H1 (cell line): ENCODE measurements around the gene FNDC10. TPM values are rescaled to one million over a fixed set of nuclear protein-coding genes. Genes with fewer than 3 reads are reported as not detected.
A peak's percentile ranks its signal among the peaks of the same experiment; 100 is the strongest.

ENCODE experiments used
- CTCF ChIA-PET: fragments of 300-600 bp; sonication (Branson Sonifier 250); formaldehyde crosslinking; loops from one replicate; lab custom pipeline; 2021; ENCODE audit not compliant: partially characterized antibody; lab: Charles Lee
- POLR2A ChIA-PET: fragments of 300-600 bp; sonication (Branson Sonifier 250); formaldehyde crosslinking; loops from one replicate; lab custom pipeline; 2021; ENCODE audit warnings: inconsistent platforms; ENCODE audit not compliant: partially characterized antibody; lab: Charles Lee
- DNase-seq, 2 experiments: peaks; one replicate each; pipeline versions ENCODE4 v3.0.0 to v3.0.0-alpha.2; 2010 to 2022; ENCODE audit warnings: low spot score in 2 of 2, low read depth in 1 of 2, mixed read lengths in 1 of 2
- FAIRE-seq: peaks from 2 replicates; lab custom pipeline; 2011; peaks lifted over from hg19 to GRCh38; lab: Jason Lieb, UNC
- H2AFZ ChIP-seq: 2 replicates; pipeline ENCODE4 v1.8.1; 2012; ENCODE audit warnings: low read length, inconsistent platforms
- H2AK5ac ChIP-seq: 2 replicates; pipeline ENCODE4 v1.6.1; 2013; ENCODE audit warnings: low read depth, low read length
- H2BK120ac ChIP-seq: replicated peaks from 2 replicates; pipeline ENCODE3; 2013; ENCODE audit warnings: low read depth, low read length, inconsistent platforms
- H2BK12ac ChIP-seq: 2 replicates; pipeline ENCODE4 v1.6.1; 2013; ENCODE audit warnings: low read depth, low read length
- H2BK15ac ChIP-seq: 2 replicates; pipeline ENCODE4 v1.6.1; 2013; ENCODE audit warnings: low read length
- H2BK20ac ChIP-seq: 2 replicates; pipeline ENCODE4 v1.6.1; 2013; ENCODE audit warnings: low read length
- H2BK5ac ChIP-seq: 2 replicates; pipeline ENCODE4 v1.6.1; 2013; ENCODE audit warnings: low read depth, low read length
- H3K14ac ChIP-seq: 2 replicates; pipeline ENCODE4 v1.6.1; 2013; ENCODE audit warnings: inconsistent platforms; ENCODE audit not compliant: insufficient read length
- H3K18ac ChIP-seq: 2 replicates; pipeline ENCODE4 v1.6.1; 2013; ENCODE audit warnings: low read length; ENCODE audit errors: extremely low read depth
- H3K23ac ChIP-seq: 2 replicates; pipeline ENCODE4 v1.6.1; 2013; ENCODE audit warnings: inconsistent platforms; ENCODE audit not compliant: insufficient read length
- H3K23me2 ChIP-seq: 2 replicates; pipeline ENCODE4 v1.6.1; 2013; ENCODE audit warnings: low read depth, low read length
- H3K27ac ChIP-seq: 2 replicates; pipeline ENCODE4 v1.6.1; 2011; ENCODE audit warnings: low read depth, low read length, inconsistent platforms
- H3K27me3 ChIP-seq, 4 experiments: replicated peaks in 1 of 4; 1 replicate in 1 of 4; 2 replicates in 3 of 4; pipeline versions ENCODE4 v1.6.1 to v1.8.1; 2011 to 2013; ENCODE audit warnings: low read length in 3 of 4, mild to moderate bottlenecking in 3 of 4, inconsistent platforms in 2 of 4, mixed read lengths in 2 of 4, moderate library complexity in 1 of 4; ENCODE audit not compliant: control insufficient read depth in 3 of 4, insufficient read depth in 3 of 4; ENCODE audit errors: extremely low read depth in 1 of 4
- H3K36me3 ChIP-seq, 4 experiments: 2 replicates each; pipeline versions ENCODE4 v1.6.1 to v1.8.1; 2011 to 2013; ENCODE audit warnings: mild to moderate bottlenecking in 4 of 4, low read length in 3 of 4, moderate library complexity in 2 of 4, control low read depth in 1 of 4, inconsistent platforms in 1 of 4; ENCODE audit not compliant: insufficient read depth in 4 of 4, control insufficient read depth in 2 of 4
- H3K4ac ChIP-seq: replicated peaks from 2 replicates; pipeline ENCODE3; 2013; ENCODE audit warnings: low read length, low read depth, mixed read lengths, inconsistent platforms; ENCODE audit not compliant: insufficient read length
- H3K4me1 ChIP-seq, 4 experiments: replicated peaks in 1 of 4; 1 replicate in 1 of 4; 2 replicates in 3 of 4; pipeline versions ENCODE4 v1.6.1 to v1.8.1; 2011 to 2013; ENCODE audit warnings: low read length in 3 of 4, inconsistent platforms in 2 of 4, mixed read lengths in 1 of 4; ENCODE audit not compliant: insufficient read depth in 4 of 4, control insufficient read depth in 3 of 4
- H3K4me2 ChIP-seq, 2 experiments: 2 replicates each; pipeline versions ENCODE4 v1.6.1 to v1.8.1; 2011 to 2013; ENCODE audit warnings: low read depth in 2 of 2, low read length in 2 of 2, control low read depth in 1 of 2, inconsistent platforms in 1 of 2, mild to moderate bottlenecking in 1 of 2; ENCODE audit not compliant: insufficient read depth in 1 of 2
- H3K4me3 ChIP-seq, 4 experiments: fragments of 200-600, 300-600 bp in 1 of 4; sonication (generic), shearing (Covaris generic), sonication (Bioruptor Twin) in 1 of 4; 2 replicates each; pipeline versions ENCODE4 v1.5.1 to v1.8.1; 2011 to 2016; ENCODE audit warnings: low read length in 4 of 4, low read depth in 3 of 4, control low read depth in 2 of 4, inconsistent platforms in 2 of 4, mild to moderate bottlenecking in 2 of 4, mixed read lengths in 1 of 4, moderate library complexity in 1 of 4; ENCODE audit not compliant: insufficient read depth in 2 of 4; ENCODE audit errors: extremely low read depth in 1 of 4
- H3K56ac ChIP-seq: replicated peaks from 2 replicates; pipeline ENCODE3; 2013; ENCODE audit warnings: low read depth, mild to moderate bottlenecking, mixed read lengths, low read length, inconsistent platforms; ENCODE audit not compliant: insufficient read length
- H3K79me1 ChIP-seq: 2 replicates; pipeline ENCODE4 v1.6.1; 2013; ENCODE audit warnings: low read depth, low read length, control low read depth
- H3K79me2 ChIP-seq, 2 experiments: 2 replicates each; pipeline versions ENCODE4 v1.6.1 to v1.8.1; 2012 to 2013; ENCODE audit warnings: low read length in 2 of 2, mild to moderate bottlenecking in 2 of 2, inconsistent platforms in 1 of 2; ENCODE audit not compliant: insufficient read depth in 2 of 2, control insufficient read depth in 1 of 2
- H3K9ac ChIP-seq, 4 experiments: replicated peaks in 1 of 4; 1 replicate in 1 of 4; 2 replicates in 3 of 4; pipeline versions ENCODE4 v1.6.1 to v1.8.1; 2011 to 2013; ENCODE audit warnings: low read depth in 3 of 4, low read length in 3 of 4, control low read depth in 2 of 4, mild to moderate bottlenecking in 2 of 4, moderate library complexity in 2 of 4, inconsistent platforms in 1 of 4; ENCODE audit errors: extremely low read depth in 1 of 4
- H3K9me3 ChIP-seq, 2 experiments: 2 replicates each; pipeline versions ENCODE4 v1.6.1 to v1.8.1; 2012 to 2013; ENCODE audit warnings: mild to moderate bottlenecking in 2 of 2, moderate library complexity in 2 of 2, control low read depth in 1 of 2, inconsistent platforms in 1 of 2, low read depth in 1 of 2, low read length in 1 of 2, mixed read lengths in 1 of 2; ENCODE audit not compliant: insufficient read depth in 2 of 2
- H4K20me1 ChIP-seq, 2 experiments: replicated peaks in 1 of 2; 2 replicates each; pipeline versions ENCODE3 to v1.8.1; 2011 to 2013; ENCODE audit warnings: inconsistent platforms in 2 of 2, low read length in 2 of 2, mild to moderate bottlenecking in 1 of 2; ENCODE audit not compliant: insufficient read depth in 2 of 2, control insufficient read depth in 1 of 2
- H4K5ac ChIP-seq: 2 replicates; pipeline ENCODE4 v1.6.1; 2013; ENCODE audit warnings: low read length, low read depth, mixed read lengths, inconsistent platforms; ENCODE audit not compliant: insufficient read length
- H4K8ac ChIP-seq: 2 replicates; pipeline ENCODE4 v1.8.0; 2013; ENCODE audit warnings: mild to moderate bottlenecking, moderate library complexity, low read length, inconsistent platforms; ENCODE audit not compliant: insufficient read depth; ENCODE audit errors: extremely low read depth
- H4K91ac ChIP-seq: replicated peaks from 2 replicates; pipeline ENCODE3; 2013; ENCODE audit warnings: low read length, mixed read lengths, inconsistent platforms; ENCODE audit not compliant: insufficient read length
- CTBP2 ChIP-seq: IDR thresholded peaks from 2 replicates; pipeline ENCODE4 v1.7.0; 2011; ENCODE audit warnings: borderline replicate concordance, mild to moderate bottlenecking, moderate library complexity, mixed read lengths, low read length; ENCODE audit not compliant: insufficient read depth, insufficient read length
- HDAC2 ChIP-seq, 2 experiments: fragments of 300-600 bp in 1 of 2; sonication (generic) in 1 of 2; IDR thresholded peaks; 2 replicates each; pipeline ENCODE4 v1.6.1; 2011 to 2012; ENCODE audit warnings: low read depth in 2 of 2, low read length in 2 of 2, mild to moderate bottlenecking in 2 of 2, moderate library complexity in 2 of 2, borderline replicate concordance in 1 of 2, inconsistent platforms in 1 of 2
- KDM5A ChIP-seq: fragments of 200-600 bp; IDR thresholded peaks from 2 replicates; pipeline ENCODE4 v1.7.1; 2012; ENCODE audit warnings: mild to moderate bottlenecking, low read length, inconsistent platforms, mixed read lengths
- SAP30 ChIP-seq: fragments of 300-600 bp; sonication (generic); IDR thresholded peaks from 2 replicates; pipeline ENCODE4 v1.7.1; 2012; ENCODE audit warnings: low read length, moderate library complexity, mild to moderate bottlenecking, inconsistent platforms; ENCODE audit not compliant: insufficient read depth, insufficient replicate concordance
- SIN3A ChIP-seq, 2 experiments: IDR thresholded peaks in 1 of 2; conservative IDR thresholded peaks in 1 of 2; 2 replicates each; pipeline ENCODE4 v1.6.1; 2011 to 2012; ENCODE audit warnings: low read length in 2 of 2, improper control_type of control experiment in 1 of 2, low read depth in 1 of 2, mild to moderate bottlenecking in 1 of 2
- TAF7 ChIP-seq: optimal IDR thresholded peaks from 2 replicates; pipeline ENCODE3; 2011; ENCODE audit warnings: low read depth, mild to moderate bottlenecking, inconsistent platforms, low read length, moderate library complexity, borderline replicate concordance
- TEAD4 ChIP-seq: IDR thresholded peaks from 2 replicates; pipeline ENCODE4 v1.6.1; 2012; ENCODE audit warnings: low read depth, low read length, inconsistent platforms, mixed read lengths
- WGBS, 2 experiments: shearing (Covaris generic) in 1 of 2; methylation state at CpG; one replicate each; pipeline versions ENCODE4 v1.1.6 to v1.1.7; 2013 to 2015; ENCODE audit warnings: low lambda C conversion rate in 2 of 2, mixed read lengths in 2 of 2, inconsistent platforms in 1 of 2, low coverage in 1 of 2, missing lambda C conversion rate in 1 of 2; ENCODE audit not compliant: insufficient replicate concordance in 2 of 2, insufficient coverage in 1 of 2, insufficient read length in 1 of 2; ENCODE audit errors: extremely low coverage in 1 of 2, missing lambda C conversion rate in 1 of 2; 5-methylcytosine and 5-hydroxymethylcytosine counted together
- polyA plus RNA-seq, 7 experiments: library from polyadenylated mRNA; depleted of rRNA in 3 of 7; stranded (reverse) in 5 of 7; unstranded in 2 of 7; fragments of >200 nt in 5 of 7; fragments of 200-250 nt in 2 of 7; gene quantifications; 1 replicate in 5 of 7; 2 replicates in 1 of 7; 4 replicates in 1 of 7; pipeline versions ENCODE4 v1.2.1 to v1.2.3, GENCODE V29; 2011 to 2013; ENCODE audit warnings: missing spikeins in 2 of 7, mixed read lengths in 2 of 7
- total RNA-seq: library from RNA; stranded (reverse); fragmentation: NEBNext Ultra II Directional; extraction: Animal tissue kit (Norgen Biotek cat#: 25700); gene quantifications from 2 replicates; pipeline ENCODE4 v1.2.1, GENCODE V29; 2021
- TF ChIP-seq, protein P1 (sequence below): IDR thresholded peaks from 2 replicates; pipeline ENCODE4 v1.6.1; 2011; ENCODE audit warnings: low read depth, mild to moderate bottlenecking, low read length; ENCODE audit not compliant: insufficient read depth

The FNDC10 gene
- total and polyA plus RNA-seq, 2 of the 8 experiments (the other 6 are each of a cell fraction or from before 2014, with no cell fraction given), result 19.0 to 21.8 TPM

DNA sequence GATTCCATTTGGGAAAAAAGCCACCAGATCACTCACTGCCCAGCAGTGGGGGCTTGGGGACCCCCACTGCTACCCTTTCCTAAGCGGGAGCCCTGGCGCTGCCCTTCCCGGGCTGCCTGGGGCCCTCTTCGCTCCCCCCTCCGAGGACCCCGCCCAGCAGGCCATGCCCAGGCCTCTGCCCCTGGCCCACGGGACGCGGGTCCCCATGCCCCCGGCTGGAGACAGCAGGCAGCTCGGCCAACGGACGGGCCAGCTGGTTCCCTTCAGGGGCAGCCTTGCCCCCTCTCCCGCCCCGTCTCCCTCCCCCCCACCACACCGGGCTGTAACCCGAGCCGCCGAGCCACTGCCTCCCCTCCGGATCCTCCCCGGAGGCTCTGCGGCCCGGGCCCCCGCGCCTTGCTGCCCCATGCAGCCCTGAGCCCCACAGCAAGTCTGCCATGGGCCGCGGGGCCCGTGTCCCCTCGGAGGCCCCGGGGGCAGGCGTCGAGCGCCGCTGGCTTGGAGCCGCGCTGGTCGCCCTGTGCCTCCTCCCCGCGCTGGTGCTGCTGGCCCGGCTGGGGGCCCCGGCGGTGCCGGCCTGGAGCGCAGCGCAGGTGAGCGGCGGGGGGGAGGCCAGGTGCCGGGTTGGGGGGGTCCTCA is 32.0 kb upstream of the FNDC10 start, which contains the start of gene MMP23B:
Gene MMP23B, plus strand, starts transcription at position 392 of the 639 bp plus-strand sequence. Its CDS starts 46 bp downstream, at position 438.
- Histone ChIP-seq H3K14ac (no peak within 1 kb of the TSS), H2BK12ac (no peak within 1 kb of the TSS), H3K23me2 (peaks cover 9% of the 10 kb centered on the region; the same call in 1 of the 2 replicates), H2BK120ac (no peak within 1 kb of the TSS), H3K9me3 (no peaks in the 10 kb centered on the region), H3K9ac (no peak within 1 kb of the TSS), H3K18ac (no peak within 1 kb of the TSS; the same call in 1 of the 2 replicates), H2AFZ (no peak within 1 kb of the TSS), H3K4me3 (peak within 1 kb of the TSS; percentile 14 to 70 (median 34); a peak in 7 of 8 replicates), H4K5ac (no peak within 1 kb of the TSS), H2BK5ac (no peak within 1 kb of the TSS), H3K56ac (no peak within 1 kb of the TSS), H2AK5ac (no peak within 1 kb of the TSS), H3K36me3 (peaks cover 0 to 6% (median 3%) of the 10 kb centered on the region in 4 experiments; a peak in 5 of 8 replicates), H4K8ac (peak within 1 kb of the TSS; percentile 51; the same call in 1 of the 2 replicates), H3K4me2 (peak within 1 kb of the TSS; percentile 49 to 71), H3K4ac (no peak within 1 kb of the TSS), H3K27me3 (peaks cover 8 to 23% (median 14%) of the 10 kb centered on the region in 4 experiments; a peak in 6 of 7 replicates), H4K91ac (no peak within 1 kb of the TSS), H3K4me1 (peaks cover 0 to 6% (median 2%) of the 10 kb centered on the region in 4 experiments; a peak in 4 of 7 replicates), H4K20me1 (peaks cover 0 to 7% of the 10 kb centered on the region in 2 experiments), H3K79me2 (no peaks in the 10 kb centered on the region), H3K23ac (no peak within 1 kb of the TSS), H3K79me1 (no peaks in the 10 kb centered on the region), H2BK15ac (no peak within 1 kb of the TSS), H3K27ac (no peak within 1 kb of the TSS), H2BK20ac (no peak within 1 kb of the TSS)
- DNase-seq, result peak in 1 of 2 experiments; percentile 71
- ChIA-PET CTCF (interaction anchor here (0.5 kb wide), 1 partner anchor 21 kb away, joined by 3 read pairs; no protein-coding TSS in a partner anchor), POLR2A (interaction anchor here (1.1 to 4.4 kb wide), 2 partner anchors 16 to 92 kb away, joined by 3 to 34 read pairs; partner anchors contain the start of gene MIB2)
- no peak for FAIRE-seq
- 2% methylated on average over 15 of the region's 48 CpGs; no CpG with 5 or more reads in 1 of the 2 experiments for WGBS, 2 experiments
- no peak for TF ChIP-seq SAP30
- TF ChIP-seq TEAD4, result no peak
- TF ChIP-seq SIN3A (conservative IDR thresholded peaks at IDR 0.05 in 1 of 2, IDR thresholded peaks at IDR 0.05 in 1 of 2; ENCODE audit: low read depth in 1 of 2, low read length in 2 of 2), result 0 out of 4 replicates have a peak, but pooled peaks of 1 of the 2 experiments have one; percentile 37
- TF ChIP-seq, protein P1, sequence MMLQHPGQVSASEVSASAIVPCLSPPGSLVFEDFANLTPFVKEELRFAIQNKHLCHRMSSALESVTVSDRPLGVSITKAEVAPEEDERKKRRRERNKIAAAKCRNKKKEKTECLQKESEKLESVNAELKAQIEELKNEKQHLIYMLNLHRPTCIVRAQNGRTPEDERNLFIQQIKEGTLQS, result no peak
- no peak for TF ChIP-seq HDAC2 (IDR thresholded peaks at IDR 0.05; ENCODE audit: borderline replicate concordance in 1 of 2, low read depth in 2 of 2, low read length in 2 of 2)
- no peak for TF ChIP-seq KDM5A
- TF ChIP-seq CTBP2, result no peak
- TF ChIP-seq TAF7, result no peak
